DOHH2 (cell line): Measurements from ENCODE around the gene AK1.

Source experiments
- CTCF ChIP-seq: fragments of 200-600 bp; sonication (generic); IDR thresholded peaks from one replicate; pipeline ENCODE4 v1.5.1; 2014; ENCODE audit warnings: antibody characterized with exemption, mild to moderate bottlenecking, low read depth, low read length; ENCODE audit not compliant: poor library complexity, severe bottlenecking
- EZH2phosphoT487 ChIP-seq: fragments of 200-600 bp; sonication (generic); IDR thresholded peaks from 2 replicates; pipeline ENCODE4 v1.6.1; 2017; ENCODE audit warnings: borderline replicate concordance, mild to moderate bottlenecking, antibody characterized with exemption, low read length, moderate library complexity, mixed read lengths

DNA sequence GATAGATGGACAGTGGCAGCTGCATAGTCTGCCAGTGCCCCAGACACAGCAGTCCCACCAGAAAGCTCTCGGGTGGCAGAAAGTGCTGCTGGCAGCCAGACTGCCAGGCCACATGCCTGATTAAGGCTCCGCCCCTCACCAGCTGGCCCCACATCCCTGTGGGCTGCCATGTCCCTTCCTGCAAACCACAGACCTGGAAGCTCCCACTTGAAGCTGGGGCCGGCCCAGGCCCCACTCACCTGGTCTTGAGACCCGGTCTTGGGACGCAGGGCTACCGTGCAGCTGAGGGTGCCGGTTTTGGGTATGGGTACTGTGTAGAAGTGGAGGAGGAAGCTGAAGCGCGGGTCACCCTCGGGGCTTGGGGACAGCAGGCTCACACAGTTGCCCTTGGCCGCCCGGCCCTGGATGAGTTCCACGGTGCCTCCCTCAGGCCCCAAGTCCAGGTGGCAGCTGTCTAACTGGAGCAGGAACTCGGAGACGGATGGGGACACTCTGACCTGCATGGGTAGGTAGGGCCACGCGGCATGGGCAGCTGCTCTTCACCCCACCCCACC lies 59.5 kb downstream of the AK1 start:
- no peak for TF ChIP-seq CTCF
- no peak for TF ChIP-seq EZH2phosphoT487
